Caco-2 (cell line): ENCODE measurements around the gene RPP14. TPM values are rescaled to one million over a fixed set of nuclear protein-coding genes. Genes with fewer than 3 reads are reported as not detected.

Source experiments
- BruUV-seq: library from RNA; stranded (reverse); fragments of 400-500 nt; replicated peaks from 2 replicates; lab custom pipeline; 2021; lab: Mats Ljungman, UMichigan
- CTCF ChIA-PET: fragments of 300-600 bp; sonication (Branson Sonifier 250); formaldehyde crosslinking; loops from one replicate; lab custom pipeline; 2022; ENCODE audit warnings: antibody characterized with exemption; lab: Charles Lee
- POLR2A ChIA-PET: fragments of 300-600 bp; sonication (Branson Sonifier 250); formaldehyde crosslinking; loops from one replicate; lab custom pipeline; 2022; ENCODE audit warnings: antibody characterized with exemption; lab: Charles Lee
- DNase-seq, 2 experiments: peaks; one replicate each; pipeline versions ENCODE4 v3.0.0 to v3.0.0-alpha.2; 2020 to 2022
- H3K27me3 ChIP-seq: replicated peaks from 2 replicates; pipeline ENCODE4 v1.6.0; 2011; ENCODE audit warnings: low read length; ENCODE audit not compliant: control insufficient read depth, insufficient read depth
- H3K36me3 ChIP-seq: 2 replicates; pipeline ENCODE4 v1.5.1; 2011; ENCODE audit warnings: low read length; ENCODE audit not compliant: control insufficient read depth, insufficient read depth
- H3K4me1 ChIP-seq: fragments of 250-450 bp; sonication (Bioruptor Pico); 2 replicates; pipeline ENCODE4 v1.5.1; 2020; ENCODE audit warnings: mild to moderate bottlenecking
- H3K4me3 ChIP-seq: 2 replicates; pipeline ENCODE4 v1.5.1; 2011; ENCODE audit warnings: low read depth, mild to moderate bottlenecking, control low read depth, low read length
- H3K9me3 ChIP-seq: fragments of 250-450 bp; sonication (Bioruptor Pico); 2 replicates; pipeline ENCODE4 v1.5.1; 2020; ENCODE audit warnings: mild to moderate bottlenecking, moderate library complexity
- H3K27ac Mint-ChIP-seq: one replicate; pipeline ENCODE4 v1.8.0; 2022; ENCODE audit warnings: mixed read lengths; ENCODE audit not compliant: unreplicated experiment
- H3K27me3 Mint-ChIP-seq: one replicate; pipeline ENCODE4 v1.8.0; 2022; ENCODE audit warnings: mixed read lengths; ENCODE audit not compliant: insufficient read depth, unreplicated experiment
- H3K36me3 Mint-ChIP-seq: one replicate; pipeline ENCODE4 v1.8.0; 2022; ENCODE audit warnings: mild to moderate bottlenecking, mixed read lengths; ENCODE audit not compliant: insufficient read depth, unreplicated experiment
- H3K4me1 Mint-ChIP-seq: one replicate; pipeline ENCODE4 v1.8.0; 2022; ENCODE audit warnings: low read depth, mixed read lengths; ENCODE audit not compliant: unreplicated experiment
- H3K4me3 Mint-ChIP-seq: one replicate; pipeline ENCODE4 v1.8.0; 2022; ENCODE audit warnings: mild to moderate bottlenecking, moderate library complexity, mixed read lengths; ENCODE audit not compliant: unreplicated experiment
- H3K9me3 Mint-ChIP-seq: one replicate; pipeline ENCODE4 v1.8.0; 2022; ENCODE audit warnings: mixed read lengths; ENCODE audit not compliant: unreplicated experiment
- CTCF ChIP-seq, 2 experiments: fragments of 200-600 bp in 1 of 2; IDR thresholded peaks; 1 replicate in 1 of 2; 2 replicates in 1 of 2; pipeline versions ENCODE4 v1.5.1 to v1.8.0; 2011 to 2022; ENCODE audit warnings: antibody characterized with exemption in 1 of 2, control low read depth in 1 of 2, inconsistent platforms in 1 of 2, low read depth in 1 of 2, low read length in 1 of 2, mild to moderate bottlenecking in 1 of 2, moderate library complexity in 1 of 2; ENCODE audit not compliant: insufficient read depth in 1 of 2, severe bottlenecking in 1 of 2, unreplicated experiment in 1 of 2
- intact Hi-C: fragments of 100-400 bp; cut with micrococcal nuclease; formaldehyde crosslinking; loops from one replicate; pipeline ENCODE4 v1.10.0; 2022; ENCODE audit not compliant: unreplicated experiment
- total RNA-seq: library from RNA; stranded (reverse); gene quantifications from 2 replicates; pipeline ENCODE4 v1.2.3, GENCODE V29; 2022

RPP14 gene
- total RNA-seq, 1 experiment from 2014 or later = 24.7 TPM

DNA sequence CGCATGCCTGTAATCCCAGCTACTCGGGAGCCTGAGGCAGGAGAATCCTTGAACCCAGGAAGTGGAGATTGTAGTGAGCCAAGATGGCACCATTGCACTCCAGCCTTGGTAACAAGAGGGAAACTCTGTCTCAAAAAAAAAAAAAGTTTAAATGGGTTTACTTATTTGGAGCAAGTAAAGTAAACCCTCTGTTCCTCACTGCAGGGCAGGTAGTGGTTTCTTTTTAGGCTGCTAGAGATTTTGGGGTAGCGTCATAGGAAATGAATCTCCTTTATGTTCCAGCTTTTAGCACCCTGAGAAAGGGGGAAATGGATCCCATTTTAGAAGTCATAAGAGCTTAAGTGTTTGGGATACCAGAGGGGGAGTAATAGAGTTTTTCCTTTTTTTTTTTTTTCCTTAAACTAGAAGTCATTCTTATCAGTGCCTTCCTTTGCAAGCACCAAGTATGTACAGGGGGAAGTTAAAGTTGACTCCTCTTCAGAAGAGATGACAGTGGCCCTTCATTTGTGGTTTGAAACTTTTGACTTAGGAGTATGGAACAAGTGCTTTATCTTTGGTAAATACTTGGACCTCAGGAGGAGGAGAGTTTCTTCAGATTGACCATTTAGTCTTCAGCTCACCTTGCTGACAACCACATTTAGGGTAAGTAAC lies 34.7 kb downstream of the RPP14 start:
- TF ChIP-seq CTCF (IDR thresholded peaks at IDR 0.05; ENCODE audit: insufficient read depth in 1 of 2, low read depth in 1 of 2, low read length in 1 of 2, severe bottlenecking in 1 of 2, unreplicated experiment in 1 of 2) = no peak
- Mint-ChIP-seq H3K4me3 (no peak overlapping the region), H3K27me3 (no peaks in the 10 kb centered on the region), H3K27ac (no peak overlapping the region), H3K4me1 (no peaks in the 10 kb centered on the region), H3K36me3 (peaks cover 5% of the 10 kb centered on the region), H3K9me3 (no peaks in the 10 kb centered on the region)
- Histone ChIP-seq H3K4me1 (no peaks in the 10 kb centered on the region), H3K9me3 (no peaks in the 10 kb centered on the region), H3K36me3 (no peaks in the 10 kb centered on the region), H3K4me3 (no peak overlapping the region), H3K27me3 (no peaks in the 10 kb centered on the region)
- intact Hi-C loops = no loop called here
- BruUV-seq = no TSS peak
- POLR2A ChIA-PET = no interaction called here
- no peak for DNase-seq
- CTCF ChIA-PET = no interaction called here

- no peaks in the 10 kb centered on the region for H3K4me1 Mint-ChIP-seq
- no peaks in the 10 kb centered on the region for H3K27me3 Mint-ChIP-seq
- Histone ChIP-seq H3K27me3 (no peaks in the 10 kb centered on the region), H3K4me1 (no peaks in the 10 kb centered on the region), H3K9me3 (no peaks in the 10 kb centered on the region), H3K36me3 (no peaks in the 10 kb centered on the region), H3K4me3 (no peak overlapping the region)
- CTCF ChIA-PET = no interaction called here
- DNase-seq = no peak
- POLR2A ChIA-PET = no interaction called here
- intact Hi-C loops = no loop called here
- H3K9me3 Mint-ChIP-seq = no peaks in the 10 kb centered on the region
- no peak for TF ChIP-seq CTCF (IDR thresholded peaks at IDR 0.05; ENCODE audit: insufficient read depth in 1 of 2, low read depth in 1 of 2, low read length in 1 of 2, severe bottlenecking in 1 of 2, unreplicated experiment in 1 of 2)
- peaks cover 5% of the 10 kb centered on the region for H3K36me3 Mint-ChIP-seq
- no peak overlapping the region for H3K4me3 Mint-ChIP-seq
- no TSS peak for BruUV-seq
- no peak overlapping the region for H3K27ac Mint-ChIP-seq
These were observed 35.3 kb downstream of the RPP14 start for GRCh38 chr3:58341376-58341775.

DNA sequence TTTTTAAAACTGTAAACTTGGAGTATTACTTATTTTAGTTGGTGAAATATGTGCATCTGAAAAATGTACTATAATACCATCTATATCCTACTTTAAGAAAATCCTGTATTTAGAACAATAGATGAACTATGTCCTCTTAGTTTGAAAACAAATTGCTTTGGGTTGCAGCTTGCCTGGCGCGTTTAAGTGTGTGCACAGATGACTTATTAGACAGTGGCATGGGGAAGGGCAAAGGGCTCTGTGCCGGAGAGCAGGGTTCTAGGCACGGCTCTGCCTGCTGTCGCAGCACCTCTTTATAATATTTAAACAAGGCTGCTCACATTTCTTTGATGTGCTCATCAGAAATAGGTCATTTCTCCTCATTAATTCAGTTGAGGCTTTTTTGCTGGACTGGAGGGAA lies 36.6 kb downstream of the RPP14 start:
- H3K9me3 Mint-ChIP-seq = no peaks in the 10 kb centered on the region
- H3K27me3 ChIP-seq = no peaks in the 10 kb centered on the region
- H3K4me3 ChIP-seq = no peak overlapping the region
- no peaks in the 10 kb centered on the region for H3K4me1 Mint-ChIP-seq
- H3K4me3 Mint-ChIP-seq = no peak overlapping the region
- POLR2A ChIA-PET = no interaction called here
- intact Hi-C loops = no loop called here
- CTCF ChIA-PET = no interaction called here
- H3K36me3 ChIP-seq = no peaks in the 10 kb centered on the region
- H3K36me3 Mint-ChIP-seq = peaks cover 5% of the 10 kb centered on the region
- H3K9me3 ChIP-seq = no peaks in the 10 kb centered on the region
- H3K27ac Mint-ChIP-seq = no peak overlapping the region
- no peak for DNase-seq
- H3K27me3 Mint-ChIP-seq = no peaks in the 10 kb centered on the region
- no peak for TF ChIP-seq CTCF (IDR thresholded peaks at IDR 0.05; ENCODE audit: insufficient read depth in 1 of 2, low read depth in 1 of 2, low read length in 1 of 2, severe bottlenecking in 1 of 2, unreplicated experiment in 1 of 2)
- no peaks in the 10 kb centered on the region for H3K4me1 ChIP-seq
- BruUV-seq = no TSS peak
